ENCODE data around the gene SBF2.

SBF2 gene

DNA sequence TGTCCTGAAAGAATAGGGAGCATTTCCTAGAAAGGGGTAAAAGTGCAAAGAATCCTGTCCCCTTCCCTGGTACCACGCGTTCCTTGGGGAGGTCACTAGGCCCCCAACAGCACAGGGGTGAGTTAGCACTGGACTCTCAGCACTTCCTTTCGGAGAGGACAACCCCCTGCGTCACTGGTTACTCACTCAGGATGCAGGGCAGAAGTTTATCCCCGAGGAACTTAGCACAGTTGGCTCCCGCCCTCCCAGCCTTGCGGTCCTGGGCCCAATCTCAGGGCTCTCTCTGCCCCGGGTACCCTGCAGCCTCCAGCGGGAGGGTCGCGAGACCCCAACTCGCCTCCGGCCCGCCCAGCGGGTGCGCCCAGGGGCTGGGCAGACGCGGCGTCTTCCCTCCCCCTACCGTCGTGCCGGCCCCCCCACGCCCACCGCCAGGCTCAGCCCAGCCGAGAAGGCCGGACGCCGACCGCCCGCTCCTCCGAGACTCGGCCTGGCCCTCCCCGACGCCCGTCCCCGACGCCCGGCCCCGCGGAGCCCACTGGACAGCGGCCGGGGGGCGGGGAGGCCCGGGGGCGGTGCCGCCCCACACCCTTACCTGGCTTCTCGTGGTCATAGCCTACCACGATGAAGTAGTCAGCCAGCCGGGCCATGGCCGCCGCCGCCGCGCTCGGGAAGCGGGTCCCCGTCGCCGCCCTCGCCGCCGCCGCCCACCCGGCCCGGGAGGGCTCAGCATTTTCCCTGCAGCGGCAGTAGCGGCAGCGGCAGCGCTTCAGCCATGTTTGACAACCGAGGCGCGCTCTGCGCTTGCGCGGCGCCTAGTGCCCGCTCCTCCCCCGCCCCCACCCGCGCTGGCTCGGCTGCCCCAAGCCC is at the start of gene SBF2:
SBF2 (minus strand) TSS at position 797 of the 867 bp plus-strand sequence; CDS start at position 647, 150 bp downstream.
- Histone ChIP-seq H3K9ac (ENCODE audit: low read length) (peak within 1 kb of the TSS; percentile 79), H3K4me3 (ENCODE audit: low read depth, low read length, poor library complexity, severe bottlenecking) (peak within 1 kb of the TSS; percentile 75), H3K79me2 (ENCODE audit: insufficient read depth, low read length) (no peaks in the 10 kb centered on the region), H3K27me3 (ENCODE audit: insufficient read depth, low read length) (no peaks in the 10 kb centered on the region; the same call in 1 of the 2 replicates), H2AFZ (ENCODE audit: low read length) (no peak within 1 kb of the TSS), H3K4me1 (ENCODE audit: insufficient read depth, low read length, severe bottlenecking) (peaks cover 21% of the 10 kb centered on the region), H3F3A (ENCODE audit: insufficient read depth, low read length) (0 out of 2 replicates have a peak, but pooled peaks cover 3% of the 10 kb centered on the region), H3K9me3 (ENCODE audit: low read length) (no peaks in the 10 kb centered on the region), H3K36me3 (ENCODE audit: insufficient read depth, low read length) (no peaks in the 10 kb centered on the region), H3K27ac (ENCODE audit: low read depth, low read length, poor library complexity, severe bottlenecking) (no peak within 1 kb of the TSS), H3K9me2 (ENCODE audit: low read depth, low read length) (no peaks in the 10 kb centered on the region), H3K4me2 (ENCODE audit: low read length) (peak within 1 kb of the TSS; percentile 80), H4K20me1 (ENCODE audit: insufficient read depth, low read length) (no peaks in the 10 kb centered on the region)
- TF ChIP-seq, protein P1, sequence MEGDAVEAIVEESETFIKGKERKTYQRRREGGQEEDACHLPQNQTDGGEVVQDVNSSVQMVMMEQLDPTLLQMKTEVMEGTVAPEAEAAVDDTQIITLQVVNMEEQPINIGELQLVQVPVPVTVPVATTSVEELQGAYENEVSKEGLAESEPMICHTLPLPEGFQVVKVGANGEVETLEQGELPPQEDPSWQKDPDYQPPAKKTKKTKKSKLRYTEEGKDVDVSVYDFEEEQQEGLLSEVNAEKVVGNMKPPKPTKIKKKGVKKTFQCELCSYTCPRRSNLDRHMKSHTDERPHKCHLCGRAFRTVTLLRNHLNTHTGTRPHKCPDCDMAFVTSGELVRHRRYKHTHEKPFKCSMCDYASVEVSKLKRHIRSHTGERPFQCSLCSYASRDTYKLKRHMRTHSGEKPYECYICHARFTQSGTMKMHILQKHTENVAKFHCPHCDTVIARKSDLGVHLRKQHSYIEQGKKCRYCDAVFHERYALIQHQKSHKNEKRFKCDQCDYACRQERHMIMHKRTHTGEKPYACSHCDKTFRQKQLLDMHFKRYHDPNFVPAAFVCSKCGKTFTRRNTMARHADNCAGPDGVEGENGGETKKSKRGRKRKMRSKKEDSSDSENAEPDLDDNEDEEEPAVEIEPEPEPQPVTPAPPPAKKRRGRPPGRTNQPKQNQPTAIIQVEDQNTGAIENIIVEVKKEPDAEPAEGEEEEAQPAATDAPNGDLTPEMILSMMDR (IDR thresholded peaks at IDR 0.05; ENCODE audit: low read length) = no peak
- no peak for TF ChIP-seq EZH2 (IDR thresholded peaks at IDR 0.05; ENCODE audit: borderline replicate concordance, low read length)

DNA sequence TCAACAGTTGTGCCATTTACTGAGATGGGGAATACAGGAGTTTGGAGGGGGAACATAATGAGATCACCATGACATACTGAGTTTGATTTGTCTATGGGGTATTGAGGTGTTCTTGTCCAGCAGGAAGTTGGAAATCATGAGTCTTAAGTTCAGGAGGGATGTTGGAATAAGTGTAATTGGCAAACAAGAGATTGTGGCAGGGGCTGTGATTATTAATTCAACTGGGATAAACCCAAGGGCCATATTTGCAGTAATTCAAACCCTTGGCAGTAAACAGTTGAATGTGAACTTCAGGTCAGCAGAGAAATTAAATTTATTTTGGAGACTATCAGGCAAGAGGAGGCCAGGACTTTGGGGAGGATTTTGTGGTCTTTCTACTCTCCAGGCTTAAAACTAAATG is 44.3 kb upstream of the SBF2 start:
- Histone ChIP-seq H3K4me3 (ENCODE audit: low read depth, low read length, poor library complexity, severe bottlenecking) (no peak overlapping the region), H3K4me1 (ENCODE audit: insufficient read depth, low read length, severe bottlenecking) (no peaks in the 10 kb centered on the region), H2AFZ (ENCODE audit: low read length) (no peak overlapping the region), H3K9me3 (ENCODE audit: low read length) (no peaks in the 10 kb centered on the region), H3K36me3 (ENCODE audit: insufficient read depth, low read length) (no peaks in the 10 kb centered on the region), H3K27me3 (ENCODE audit: insufficient read depth, low read length) (no peaks in the 10 kb centered on the region), H4K20me1 (ENCODE audit: insufficient read depth, low read length) (no peaks in the 10 kb centered on the region), H3K27ac (ENCODE audit: low read depth, low read length, poor library complexity, severe bottlenecking) (no peak overlapping the region), H3K9me2 (ENCODE audit: low read depth, low read length) (no peaks in the 10 kb centered on the region), H3K79me2 (ENCODE audit: insufficient read depth, low read length) (no peaks in the 10 kb centered on the region), H3F3A (ENCODE audit: insufficient read depth, low read length) (no peaks in the 10 kb centered on the region), H3K9ac (ENCODE audit: low read length) (no peak overlapping the region), H3K4me2 (ENCODE audit: low read length) (no peak overlapping the region)
- TF ChIP-seq, protein P1 (IDR thresholded peaks at IDR 0.05; ENCODE audit: low read length) = no peak
- TF ChIP-seq EZH2 (IDR thresholded peaks at IDR 0.05; ENCODE audit: borderline replicate concordance, low read length) = no peak

DNA sequence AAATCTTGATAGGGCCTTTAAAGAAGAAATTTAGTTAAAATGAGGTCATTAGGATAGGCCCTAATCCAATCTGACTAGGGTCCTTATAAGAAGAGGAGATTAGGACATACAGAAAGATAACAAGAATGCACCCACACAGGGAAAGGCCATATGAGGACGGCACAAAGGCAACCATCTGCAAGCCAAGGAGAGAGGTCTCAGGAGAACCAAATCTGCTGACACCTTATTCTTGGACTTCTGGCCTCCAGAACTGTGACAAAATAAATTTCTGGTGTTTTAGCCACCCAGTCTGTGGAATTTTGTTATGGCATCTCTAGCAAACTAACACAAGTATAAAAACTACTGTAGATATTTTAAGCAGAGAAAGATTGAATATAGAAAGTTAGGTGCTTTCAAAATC is 39.5 kb upstream of the SBF2 start:
- Histone ChIP-seq H3K4me2 (ENCODE audit: low read length) (no peak overlapping the region), H2AFZ (ENCODE audit: low read length) (no peak overlapping the region), H3K4me1 (ENCODE audit: insufficient read depth, low read length, severe bottlenecking) (no peaks in the 10 kb centered on the region), H4K20me1 (ENCODE audit: insufficient read depth, low read length) (no peaks in the 10 kb centered on the region), H3K4me3 (ENCODE audit: low read depth, low read length, poor library complexity, severe bottlenecking) (no peak overlapping the region), H3K9me2 (ENCODE audit: low read depth, low read length) (no peaks in the 10 kb centered on the region), H3K27ac (ENCODE audit: low read depth, low read length, poor library complexity, severe bottlenecking) (no peak overlapping the region), H3K36me3 (ENCODE audit: insufficient read depth, low read length) (peaks cover 16% of the 10 kb centered on the region; the same call in 1 of the 2 replicates), H3K27me3 (ENCODE audit: insufficient read depth, low read length) (no peaks in the 10 kb centered on the region), H3K9me3 (ENCODE audit: low read length) (no peaks in the 10 kb centered on the region), H3K79me2 (ENCODE audit: insufficient read depth, low read length) (no peaks in the 10 kb centered on the region), H3K9ac (ENCODE audit: low read length) (no peak overlapping the region), H3F3A (ENCODE audit: insufficient read depth, low read length) (no peaks in the 10 kb centered on the region)
- TF ChIP-seq, protein P1 (IDR thresholded peaks at IDR 0.05; ENCODE audit: low read length) = no peak
- no peak for TF ChIP-seq EZH2 (IDR thresholded peaks at IDR 0.05; ENCODE audit: borderline replicate concordance, low read length)

Data from OCI-LY1 (cell line).